ENCODE measurements around the gene IL15RA.

IL15RA gene

DNA sequence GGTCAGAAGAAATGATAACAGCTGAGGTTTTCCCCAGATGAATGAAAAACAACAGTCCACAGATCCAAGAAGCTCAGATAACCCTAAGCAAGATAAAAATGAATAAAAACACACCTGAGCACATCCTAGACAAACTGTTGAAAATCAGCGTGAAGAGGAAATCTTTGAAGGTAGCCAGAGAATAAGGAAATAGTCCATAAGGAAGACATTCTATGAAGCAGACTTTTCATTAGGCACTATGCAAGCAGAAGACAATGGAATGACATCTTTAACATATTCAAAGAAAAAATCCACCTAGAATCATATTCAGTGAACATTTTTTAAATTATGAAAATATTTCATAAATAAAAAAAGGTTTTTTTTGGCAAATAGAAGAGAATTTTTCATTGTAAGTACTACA is 15.1 kb upstream of the IL15RA start:
- H3K4me1 ChIP-seq (ENCODE audit: insufficient read depth, low read length), result no peaks in the 10 kb centered on the region
- no peak overlapping the region for H3K9ac ChIP-seq (ENCODE audit: low read depth, low read length)
- no peaks in the 10 kb centered on the region for H3K36me3 ChIP-seq (ENCODE audit: insufficient read depth, low read length)
- H3K9me3 ChIP-seq (ENCODE audit: control insufficient read depth, insufficient read depth, low read length), result peaks cover 5% of the 10 kb centered on the region; the same call in 1 of the 2 replicates

GRCh38 chr10:5991708-5992107 is 14.4 kb upstream of the IL15RA start:
- H3K4me1 ChIP-seq (ENCODE audit: insufficient read depth, low read length), result no peaks in the 10 kb centered on the region
- H3K9ac ChIP-seq (ENCODE audit: low read depth, low read length), result no peak overlapping the region
- no peaks in the 10 kb centered on the region for H3K36me3 ChIP-seq (ENCODE audit: insufficient read depth, low read length)
- peaks cover 5% of the 10 kb centered on the region; the same call in 1 of the 2 replicates for H3K9me3 ChIP-seq (ENCODE audit: control insufficient read depth, insufficient read depth, low read length)

- Histone ChIP-seq H3K36me3 (ENCODE audit: insufficient read depth, low read length) (no peaks in the 10 kb centered on the region), H3K4me1 (ENCODE audit: insufficient read depth, low read length) (no peaks in the 10 kb centered on the region), H3K9me3 (ENCODE audit: control insufficient read depth, insufficient read depth, low read length) (peaks cover 5% of the 10 kb centered on the region; the same call in 1 of the 2 replicates), H3K9ac (ENCODE audit: low read depth, low read length) (no peak overlapping the region)
Observed at GRCh38 chr10:5989756-5990155, 12.4 kb upstream of the IL15RA start.

DNA sequence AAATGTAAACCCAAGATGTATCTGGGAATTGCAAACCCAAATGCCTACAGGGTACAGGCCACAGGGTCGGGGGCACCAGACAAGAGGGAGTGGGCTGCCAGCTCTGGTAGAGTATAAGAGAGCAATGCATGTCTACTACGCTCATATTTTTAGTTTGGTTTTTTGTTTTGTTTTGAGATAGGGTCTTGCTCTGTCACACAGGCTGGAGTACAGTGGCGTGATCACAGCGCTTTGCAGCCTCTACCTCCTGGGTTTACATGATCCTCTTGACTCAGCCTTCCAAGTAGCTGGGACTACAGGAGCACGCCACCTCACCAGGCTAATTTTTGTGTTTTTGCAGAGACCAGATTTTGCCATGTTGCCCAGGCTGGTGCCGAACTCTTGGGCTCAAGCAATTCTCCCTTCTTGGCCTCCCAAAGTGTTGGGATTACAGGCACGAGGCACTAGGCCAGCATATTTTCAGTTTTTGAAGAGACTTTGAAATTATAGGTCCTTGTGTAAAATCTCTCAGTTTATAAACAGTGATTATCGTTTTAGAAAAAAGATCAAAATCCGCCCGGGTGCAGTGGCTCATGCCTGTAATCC is 11.1 kb upstream of the IL15RA start:
- Histone ChIP-seq H3K9me3 (ENCODE audit: control insufficient read depth, insufficient read depth, low read length) (peaks cover 5% of the 10 kb centered on the region; the same call in 1 of the 2 replicates), H3K4me1 (ENCODE audit: insufficient read depth, low read length) (no peaks in the 10 kb centered on the region), H3K36me3 (ENCODE audit: insufficient read depth, low read length) (no peaks in the 10 kb centered on the region), H3K9ac (ENCODE audit: low read depth, low read length) (no peak overlapping the region)

DNA sequence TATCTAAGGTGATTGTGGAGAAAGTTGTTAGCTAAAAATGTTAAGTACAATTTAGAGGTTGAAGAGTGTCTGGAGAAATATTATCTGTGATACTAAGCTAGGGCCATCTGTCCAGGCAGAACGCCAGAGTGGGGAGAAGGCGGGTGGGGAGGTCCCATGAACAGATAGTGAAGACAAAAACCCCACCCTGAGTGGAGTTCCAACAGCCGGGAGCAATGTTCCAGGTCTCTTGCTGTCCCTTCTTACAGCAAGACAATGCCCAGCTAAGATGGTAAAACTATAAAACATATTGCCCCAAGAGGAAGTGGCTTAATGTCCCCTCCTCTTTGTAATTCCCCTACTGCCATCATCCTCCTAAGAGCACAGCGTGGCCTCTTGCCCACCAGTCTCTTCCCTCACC is 10.4 kb upstream of the IL15RA start:
- Histone ChIP-seq H3K9me3 (ENCODE audit: control insufficient read depth, insufficient read depth, low read length) (0 out of 2 replicates have a peak, but pooled peaks cover 2% of the 10 kb centered on the region), H3K4me1 (ENCODE audit: insufficient read depth, low read length) (no peaks in the 10 kb centered on the region), H3K9ac (ENCODE audit: low read depth, low read length) (no peak overlapping the region), H3K36me3 (ENCODE audit: insufficient read depth, low read length) (no peaks in the 10 kb centered on the region)

DNA sequence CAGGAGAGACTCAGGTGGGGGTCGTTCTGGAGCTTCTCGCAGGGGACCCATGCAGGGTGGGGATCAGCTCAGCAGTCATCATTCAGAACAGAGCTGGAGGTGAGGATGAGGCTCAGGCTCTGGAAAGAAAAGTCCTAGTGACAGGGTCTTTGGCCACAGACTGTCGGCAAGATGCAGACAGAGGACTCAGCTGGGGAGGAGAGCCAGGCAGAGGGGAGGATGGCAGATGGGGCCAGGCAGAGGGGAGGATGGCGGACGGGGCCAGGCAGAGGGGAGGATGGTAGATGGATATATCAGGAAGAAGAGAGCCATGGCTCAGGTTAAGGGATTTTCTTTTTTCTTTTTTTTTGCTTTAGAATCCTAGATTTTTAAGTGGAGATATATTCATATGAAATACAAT is 7.7 kb upstream of the IL15RA start:
- Histone ChIP-seq H3K9me3 (ENCODE audit: control insufficient read depth, insufficient read depth, low read length) (no peaks in the 10 kb centered on the region), H3K36me3 (ENCODE audit: insufficient read depth, low read length) (no peaks in the 10 kb centered on the region), H3K4me1 (ENCODE audit: insufficient read depth, low read length) (no peaks in the 10 kb centered on the region), H3K9ac (ENCODE audit: low read depth, low read length) (no peak overlapping the region)

- Histone ChIP-seq H3K4me1 (ENCODE audit: insufficient read depth, low read length) (no peaks in the 10 kb centered on the region), H3K36me3 (ENCODE audit: insufficient read depth, low read length) (no peaks in the 10 kb centered on the region), H3K9me3 (ENCODE audit: control insufficient read depth, insufficient read depth, low read length) (no peaks in the 10 kb centered on the region), H3K9ac (ENCODE audit: low read depth, low read length) (no peak overlapping the region)
Observed at GRCh38 chr10:5983774-5984173, 6.4 kb upstream of the IL15RA start.

DNA sequence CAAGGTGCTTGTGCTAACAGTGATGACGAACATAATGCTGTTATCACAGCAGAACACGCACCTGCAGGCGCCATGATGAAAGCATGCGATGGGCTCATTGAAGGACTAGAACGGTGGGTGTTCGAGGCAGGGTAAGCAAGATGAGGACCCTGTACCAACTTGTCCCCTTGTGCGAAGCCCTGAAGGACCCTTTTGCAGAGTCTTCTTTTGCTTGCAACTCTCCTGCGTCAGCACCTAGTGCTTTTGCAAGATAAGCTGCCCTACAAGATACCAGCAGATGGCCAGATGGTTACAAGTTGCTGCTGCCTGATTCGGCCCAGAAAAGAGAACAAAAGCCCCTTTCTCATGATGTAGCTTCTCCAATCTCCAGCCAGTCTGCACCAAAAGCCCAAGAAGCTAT is 4.2 kb upstream of the IL15RA start:
- Histone ChIP-seq H3K9ac (ENCODE audit: low read depth, low read length) (no peak overlapping the region), H3K4me1 (ENCODE audit: insufficient read depth, low read length) (no peaks in the 10 kb centered on the region), H3K36me3 (ENCODE audit: insufficient read depth, low read length) (no peaks in the 10 kb centered on the region), H3K9me3 (ENCODE audit: control insufficient read depth, insufficient read depth, low read length) (no peaks in the 10 kb centered on the region)

GRCh38 chr10:5978230-5978489 is 817 bp upstream of the IL15RA start:
- H3K36me3 ChIP-seq (ENCODE audit: insufficient read depth, low read length), result no peaks in the 10 kb centered on the region

GRCh38 chr10:5976512-5977470 is 552 bp downstream of the IL15RA start:
- H3K9ac ChIP-seq (ENCODE audit: low read depth, low read length), result peak overlapping the region; percentile 89

More at GRCh38 chr10:5978230-5978489, 817 bp upstream of the IL15RA start:
- Histone ChIP-seq H3K9me3 (ENCODE audit: control insufficient read depth, insufficient read depth, low read length) (no peaks in the 10 kb centered on the region), H3K4me1 (ENCODE audit: insufficient read depth, low read length) (no peaks in the 10 kb centered on the region), H3K9ac (ENCODE audit: low read depth, low read length) (peak overlapping the region; percentile 89)

DNA sequence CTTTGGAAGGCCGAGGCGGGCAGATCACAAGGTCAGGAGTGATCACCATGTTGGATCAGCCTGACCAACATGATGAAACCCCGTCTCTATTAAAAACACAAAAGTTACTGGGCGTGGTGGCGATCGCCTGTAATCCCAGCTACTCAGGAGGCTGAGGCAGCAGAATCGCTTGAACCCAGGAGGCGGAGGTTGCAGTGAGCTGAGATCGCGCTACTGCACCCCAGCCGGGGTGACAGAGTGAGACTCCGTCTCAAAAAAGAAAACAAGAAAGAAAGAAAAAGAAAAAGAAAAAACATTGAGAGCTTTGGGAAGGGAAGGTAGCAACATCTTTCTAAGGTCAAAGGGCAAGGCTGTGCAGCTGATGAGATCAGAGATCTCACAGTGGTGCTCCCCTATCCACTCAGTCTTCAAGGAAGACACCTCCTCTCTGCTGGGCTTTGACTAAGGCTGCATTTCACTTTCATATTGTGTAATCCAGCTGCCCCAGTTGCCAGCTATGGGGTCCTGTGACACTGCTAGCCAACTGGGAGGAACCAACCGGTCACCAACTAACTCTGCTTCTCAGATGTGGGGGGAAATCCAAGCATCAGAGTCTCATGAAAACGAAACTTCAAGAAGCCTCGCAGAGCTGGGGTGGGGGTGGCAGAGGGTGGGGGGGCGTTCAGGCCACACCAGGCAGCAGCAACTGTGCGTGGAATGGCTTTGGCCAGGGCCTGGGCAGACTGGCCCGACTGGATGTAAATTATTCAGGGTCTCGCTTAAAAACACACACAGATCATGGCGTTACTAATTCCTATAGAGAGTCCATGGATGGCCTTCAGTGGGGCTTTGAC is 1.5 kb downstream of the IL15RA start:
- Histone ChIP-seq H3K9me3 (ENCODE audit: control insufficient read depth, insufficient read depth, low read length) (no peaks in the 10 kb centered on the region), H3K4me1 (ENCODE audit: insufficient read depth, low read length) (no peaks in the 10 kb centered on the region), H3K36me3 (ENCODE audit: insufficient read depth, low read length) (no peaks in the 10 kb centered on the region), H3K9ac (ENCODE audit: low read depth, low read length) (peak overlapping the region; percentile 89; the same call in 1 of the 2 replicates)

More at GRCh38 chr10:5976512-5977470, 552 bp downstream of the IL15RA start:
- no peaks in the 10 kb centered on the region for H3K9me3 ChIP-seq (ENCODE audit: control insufficient read depth, insufficient read depth, low read length)
- H3K36me3 ChIP-seq (ENCODE audit: insufficient read depth, low read length), result no peaks in the 10 kb centered on the region
- H3K4me1 ChIP-seq (ENCODE audit: insufficient read depth, low read length), result no peaks in the 10 kb centered on the region

DNA sequence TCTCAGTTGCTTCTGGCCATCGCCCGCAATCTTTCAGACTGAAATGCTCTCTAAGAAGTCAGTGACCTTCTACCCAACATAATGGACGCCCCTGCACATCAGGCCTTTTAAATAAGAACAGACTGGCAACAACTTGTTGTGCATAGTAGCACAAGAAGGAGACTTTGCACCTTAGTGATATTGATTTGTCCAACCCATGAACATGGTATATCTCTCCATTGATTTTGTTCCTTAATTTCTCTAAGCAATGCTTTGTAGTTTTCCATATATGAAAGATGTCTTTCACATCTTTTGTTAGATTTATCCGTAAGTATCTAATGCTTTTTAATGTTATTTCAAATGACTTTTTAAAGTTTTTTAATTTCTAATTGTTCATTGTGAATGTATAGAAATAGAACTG is 4.3 kb downstream of the IL15RA start:
- Histone ChIP-seq H3K9ac (ENCODE audit: low read depth, low read length) (no peak overlapping the region), H3K4me1 (ENCODE audit: insufficient read depth, low read length) (no peaks in the 10 kb centered on the region), H3K9me3 (ENCODE audit: control insufficient read depth, insufficient read depth, low read length) (no peaks in the 10 kb centered on the region), H3K36me3 (ENCODE audit: insufficient read depth, low read length) (no peaks in the 10 kb centered on the region)

- Histone ChIP-seq H3K4me1 (ENCODE audit: insufficient read depth, low read length) (no peaks in the 10 kb centered on the region), H3K9me3 (ENCODE audit: control insufficient read depth, insufficient read depth, low read length) (no peaks in the 10 kb centered on the region), H3K36me3 (ENCODE audit: insufficient read depth, low read length) (no peaks in the 10 kb centered on the region), H3K9ac (ENCODE audit: low read depth, low read length) (no peak overlapping the region)
Observed at GRCh38 chr10:5971886-5972285, 5.5 kb downstream of the IL15RA start.

DNA sequence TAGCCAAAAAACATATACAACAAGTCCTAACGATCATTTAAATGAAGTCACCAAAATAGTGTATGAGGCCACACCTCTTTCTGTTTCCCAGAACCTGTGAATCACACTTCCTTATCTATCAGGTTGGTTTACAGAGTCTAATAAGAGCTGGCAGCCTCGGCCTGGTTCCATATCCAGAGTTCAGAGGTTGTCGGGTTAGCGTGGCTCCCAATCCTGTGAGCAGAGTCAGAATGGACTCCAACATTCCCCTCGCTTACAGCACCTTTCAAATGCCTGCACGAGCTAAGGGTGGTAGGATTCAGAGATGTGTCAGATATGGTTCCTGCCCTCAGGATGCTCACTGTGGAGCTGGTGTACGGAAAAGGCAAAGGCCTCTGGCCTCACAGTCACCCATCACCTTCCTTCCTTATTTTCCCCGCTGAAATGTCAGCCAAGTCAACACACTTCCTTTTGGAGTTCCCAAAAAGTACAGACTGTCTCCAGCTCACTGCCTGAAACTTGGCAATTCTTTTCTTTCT is 6.0 kb downstream of the IL15RA start:
- H3K36me3 ChIP-seq (ENCODE audit: insufficient read depth, low read length), result no peaks in the 10 kb centered on the region
- H3K9ac ChIP-seq (ENCODE audit: low read depth, low read length), result no peak overlapping the region
- H3K4me1 ChIP-seq (ENCODE audit: insufficient read depth, low read length), result no peaks in the 10 kb centered on the region
- H3K9me3 ChIP-seq (ENCODE audit: control insufficient read depth, insufficient read depth, low read length), result no peaks in the 10 kb centered on the region

All from ES-I3 (cell line).